ENCODE data around the gene OPRD1. TPM values are rescaled to one million over a fixed set of nuclear protein-coding genes. Genes with fewer than 3 reads are reported as not detected.

OPRD1 gene
- total RNA-seq, 1 donor from 2014 or later, result 0.34 TPM

DNA sequence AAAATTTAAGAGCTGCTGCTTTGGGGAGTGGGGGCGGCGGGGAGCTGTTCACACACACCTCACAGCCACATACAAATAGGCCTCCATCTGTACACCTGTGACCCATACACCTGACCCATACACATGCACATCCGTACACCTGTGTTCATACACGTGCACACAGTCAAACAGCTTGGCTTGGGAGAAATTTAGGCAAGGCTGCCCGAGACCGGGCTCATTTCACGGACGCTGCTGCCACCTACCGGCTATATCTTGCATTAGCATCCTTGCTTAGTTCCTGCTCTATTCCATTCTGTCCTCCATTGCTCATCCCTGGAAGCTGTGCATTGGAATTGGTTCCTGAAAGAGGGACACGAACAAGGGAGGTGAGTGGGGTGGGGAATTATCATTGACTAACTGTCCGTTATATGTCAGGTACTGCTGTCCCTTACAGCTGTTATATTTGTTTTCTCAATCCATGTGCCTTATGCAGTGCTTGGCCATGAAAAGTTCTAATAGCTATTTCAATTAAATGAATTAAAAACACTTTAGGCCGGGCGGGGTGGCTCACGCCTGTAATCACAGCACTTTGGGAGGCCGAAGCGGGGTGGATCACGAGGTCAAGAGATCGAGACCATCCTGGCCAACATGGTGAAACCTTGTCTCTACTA, 65.3 kb downstream of the OPRD1 start:
- no peaks in the 10 kb centered on the region for H3K27me3 Mint-ChIP-seq (ENCODE audit: low read depth)
- TF ChIP-seq, protein P1, sequence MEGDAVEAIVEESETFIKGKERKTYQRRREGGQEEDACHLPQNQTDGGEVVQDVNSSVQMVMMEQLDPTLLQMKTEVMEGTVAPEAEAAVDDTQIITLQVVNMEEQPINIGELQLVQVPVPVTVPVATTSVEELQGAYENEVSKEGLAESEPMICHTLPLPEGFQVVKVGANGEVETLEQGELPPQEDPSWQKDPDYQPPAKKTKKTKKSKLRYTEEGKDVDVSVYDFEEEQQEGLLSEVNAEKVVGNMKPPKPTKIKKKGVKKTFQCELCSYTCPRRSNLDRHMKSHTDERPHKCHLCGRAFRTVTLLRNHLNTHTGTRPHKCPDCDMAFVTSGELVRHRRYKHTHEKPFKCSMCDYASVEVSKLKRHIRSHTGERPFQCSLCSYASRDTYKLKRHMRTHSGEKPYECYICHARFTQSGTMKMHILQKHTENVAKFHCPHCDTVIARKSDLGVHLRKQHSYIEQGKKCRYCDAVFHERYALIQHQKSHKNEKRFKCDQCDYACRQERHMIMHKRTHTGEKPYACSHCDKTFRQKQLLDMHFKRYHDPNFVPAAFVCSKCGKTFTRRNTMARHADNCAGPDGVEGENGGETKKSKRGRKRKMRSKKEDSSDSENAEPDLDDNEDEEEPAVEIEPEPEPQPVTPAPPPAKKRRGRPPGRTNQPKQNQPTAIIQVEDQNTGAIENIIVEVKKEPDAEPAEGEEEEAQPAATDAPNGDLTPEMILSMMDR (IDR thresholded peaks at IDR 0.05; ENCODE audit: unreplicated experiment), result peak; percentile 90

DNA sequence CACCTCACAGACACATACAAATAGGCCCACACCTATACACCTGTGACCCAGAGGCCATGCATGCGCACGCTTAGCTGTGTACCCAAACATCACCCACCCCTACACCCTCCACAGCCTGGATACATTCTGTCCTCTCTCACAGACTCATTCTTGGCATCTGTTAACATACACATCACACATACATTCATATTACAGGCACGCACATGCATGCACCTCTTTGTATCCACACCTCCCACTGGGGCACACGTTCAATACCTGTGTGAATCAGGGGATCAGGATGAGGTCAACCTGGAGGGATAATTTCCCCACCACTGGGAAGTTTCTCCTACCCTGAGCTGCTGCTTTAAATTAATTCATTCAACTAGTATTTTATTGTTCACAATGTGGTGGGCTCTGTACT, 66.8 kb downstream of the OPRD1 start:
- no peak for DNase-seq (ENCODE audit: low spot score in 2 of 2, unreplicated experiment in 2 of 2)
- TF ChIP-seq, protein P1 (IDR thresholded peaks at IDR 0.05; ENCODE audit: unreplicated experiment), result no peak
- H3K36me3 Mint-ChIP-seq, result no peaks in the 10 kb centered on the region
- no peaks in the 10 kb centered on the region for H3K9me3 Mint-ChIP-seq
- no peaks in the 10 kb centered on the region for H3K27me3 Mint-ChIP-seq (ENCODE audit: low read depth)
- peaks cover 15% of the 10 kb centered on the region for H3K4me1 Mint-ChIP-seq
- H3K4me3 Mint-ChIP-seq, result no peak overlapping the region
- no peak overlapping the region for H3K27ac Mint-ChIP-seq

More for the DNA sequence above, 65.3 kb downstream of the OPRD1 start:
- H3K36me3 Mint-ChIP-seq, result no peaks in the 10 kb centered on the region
- peaks cover 6% of the 10 kb centered on the region for H3K4me1 Mint-ChIP-seq
- no peaks in the 10 kb centered on the region for H3K9me3 Mint-ChIP-seq
- DNase-seq (ENCODE audit: low spot score in 2 of 2, unreplicated experiment in 2 of 2), result peak; percentile 58 to 85
- H3K4me3 Mint-ChIP-seq, result no peak overlapping the region
- H3K27ac Mint-ChIP-seq, result no peak overlapping the region

DNA sequence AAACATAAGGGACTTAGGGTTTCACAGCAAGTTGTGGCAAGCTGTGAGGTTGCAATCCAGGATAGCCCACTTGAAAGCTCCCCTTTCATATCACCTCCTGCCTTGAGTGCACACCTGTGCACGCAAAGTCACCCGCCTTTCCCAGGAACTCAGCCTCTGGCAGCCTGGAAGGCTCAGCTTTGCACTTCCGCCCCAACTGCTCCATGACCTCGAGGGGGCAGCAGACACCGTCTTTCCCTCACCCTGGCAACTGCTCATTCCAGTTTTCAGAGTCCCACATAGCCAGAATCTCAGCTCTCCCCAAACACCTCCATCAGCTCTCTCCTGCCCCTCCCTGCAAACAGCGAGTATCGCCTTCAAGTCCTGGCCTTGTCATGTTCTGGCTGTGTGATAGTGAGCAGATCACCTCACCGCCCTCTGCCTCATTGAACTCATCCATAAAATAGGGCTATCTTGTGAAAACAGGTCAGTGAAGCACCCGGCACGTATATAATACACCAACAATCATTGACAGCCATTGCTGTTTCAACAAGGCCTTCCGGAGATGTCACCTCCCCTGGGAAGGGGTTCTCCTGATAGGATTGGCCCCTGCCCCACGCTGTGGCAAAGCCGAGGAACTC, 70.1 kb downstream of the OPRD1 start:
- DNase-seq (ENCODE audit: low spot score in 2 of 2, unreplicated experiment in 2 of 2), result peak; percentile 77 to 88
- no peaks in the 10 kb centered on the region for H3K27me3 Mint-ChIP-seq (ENCODE audit: low read depth)
- no peaks in the 10 kb centered on the region for H3K36me3 Mint-ChIP-seq
- TF ChIP-seq, protein P1 (IDR thresholded peaks at IDR 0.05; ENCODE audit: unreplicated experiment), result peak; percentile 77
- no peaks in the 10 kb centered on the region for H3K9me3 Mint-ChIP-seq
- no peak overlapping the region for H3K4me3 Mint-ChIP-seq
- peaks cover 37% of the 10 kb centered on the region for H3K4me1 Mint-ChIP-seq
- peak overlapping the region; percentile 78 for H3K27ac Mint-ChIP-seq

DNA sequence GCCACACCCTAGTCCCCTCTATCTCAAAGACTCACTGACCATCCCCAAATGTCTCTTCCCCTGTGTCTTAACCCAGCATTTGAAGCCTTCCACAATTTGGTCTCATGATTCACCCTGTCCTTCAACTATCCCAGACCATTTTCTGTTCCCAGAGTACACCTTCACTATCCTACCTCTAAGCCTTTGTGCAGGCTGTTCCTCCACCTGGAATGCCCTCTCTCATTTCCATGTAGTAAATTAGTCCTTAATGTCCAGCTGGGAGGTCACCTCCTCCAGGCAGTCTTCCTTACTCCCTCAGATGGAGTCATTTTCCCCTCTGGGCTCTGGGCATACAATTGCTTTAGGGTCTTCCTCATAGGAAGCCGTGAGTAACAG, 71.3 kb downstream of the OPRD1 start:
- no peaks in the 10 kb centered on the region for H3K36me3 Mint-ChIP-seq
- H3K27me3 Mint-ChIP-seq (ENCODE audit: low read depth), result no peaks in the 10 kb centered on the region
- H3K4me1 Mint-ChIP-seq, result peaks cover 42% of the 10 kb centered on the region
- TF ChIP-seq, protein P1 (IDR thresholded peaks at IDR 0.05; ENCODE audit: unreplicated experiment), result no peak
- no peak overlapping the region for H3K4me3 Mint-ChIP-seq
- H3K27ac Mint-ChIP-seq, result peak overlapping the region; percentile 93
- DNase-seq (ENCODE audit: low spot score in 2 of 2, unreplicated experiment in 2 of 2), result no peak
- no peaks in the 10 kb centered on the region for H3K9me3 Mint-ChIP-seq

DNA sequence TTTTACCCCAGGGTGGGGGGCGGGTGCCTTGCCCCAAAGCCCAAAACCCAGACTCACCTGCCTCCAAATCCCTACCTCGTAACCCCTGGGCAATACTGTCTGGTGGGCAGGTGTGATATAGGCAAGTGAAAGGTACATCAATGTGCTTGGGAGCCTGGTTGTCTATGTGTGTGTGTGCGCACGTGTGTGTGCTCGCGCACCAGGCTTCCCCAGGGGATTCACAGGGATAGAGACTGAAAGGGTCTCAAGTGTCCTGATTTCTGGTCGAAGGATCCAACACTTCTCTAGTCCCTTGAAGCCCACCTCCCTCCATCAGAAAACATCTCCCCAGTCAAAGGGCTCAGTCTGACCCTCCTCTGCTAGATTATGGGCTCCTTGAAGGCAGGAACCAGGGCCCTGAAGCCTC, 73.5 kb downstream of the OPRD1 start:
- H3K4me1 Mint-ChIP-seq, result peaks cover 43% of the 10 kb centered on the region
- no peaks in the 10 kb centered on the region for H3K9me3 Mint-ChIP-seq
- H3K27ac Mint-ChIP-seq, result no peak overlapping the region
- no peak for DNase-seq (ENCODE audit: low spot score in 2 of 2, unreplicated experiment in 2 of 2)
- H3K36me3 Mint-ChIP-seq, result no peaks in the 10 kb centered on the region
- TF ChIP-seq, protein P1 (IDR thresholded peaks at IDR 0.05; ENCODE audit: unreplicated experiment), result no peak
- H3K27me3 Mint-ChIP-seq (ENCODE audit: low read depth), result no peaks in the 10 kb centered on the region
- H3K4me3 Mint-ChIP-seq, result no peak overlapping the region

All from mesothelial cell of epicardium (in vitro differentiated cells).